Mucosa of descending colon (tissue), 3 donors: ENCODE results near the gene KLHDC4. TPM values are rescaled to one million over a fixed set of nuclear protein-coding genes. Genes with fewer than 3 reads are reported as not detected.

Source experiments
- ATAC-seq: fragments of 200-7000 bp; cut with Tn5 transposase; one replicate; pipeline ENCODE4 v1.9.1; 2020; ENCODE audit warnings: mild to moderate bottlenecking, moderate library complexity
- DNase-seq, 3 donors: peaks; one replicate each; pipeline ENCODE4 v3.0.0-alpha.2; 2020
- H3K36me3 ChIP-seq: fragments of 200-600 bp; one replicate; pipeline ENCODE4 v1.8.0; 2021; ENCODE audit warnings: low read depth, mild to moderate bottlenecking
- H3K4me1 ChIP-seq: fragments of 200-600 bp; one replicate; pipeline ENCODE4 v1.8.0; 2021; ENCODE audit warnings: low read depth, mild to moderate bottlenecking
- H3K4me3 ChIP-seq: fragments of 200-600 bp; one replicate; pipeline ENCODE4 v1.8.0; 2021; ENCODE audit warnings: mild to moderate bottlenecking
- H3K9me3 ChIP-seq: fragments of 200-600 bp; one replicate; pipeline ENCODE4 v1.8.0; 2021; ENCODE audit warnings: mild to moderate bottlenecking
- intact Hi-C, 2 donors: fragments of 100-400 bp; cut with DNase I in 1 of 2; cut with micrococcal nuclease in 1 of 2; formaldehyde crosslinking; loops; one replicate each; pipeline versions ENCODE4 v1.11.0 to v1.11.1; 2022; cut with DNase I, micrococcal nuclease
- total RNA-seq, 3 donors: library from RNA; stranded (reverse); fragmentation: NEBNext Ultra II Directional in 2 of 3; extraction: Animal tissue kit (Norgen Biotek cat#: 25700) in 2 of 3; gene quantifications; one replicate each; pipeline versions ENCODE4 v1.2.1 to v1.2.4, GENCODE V29; 2021 to 2023
- TF ChIP-seq, protein P1 (sequence below): fragments of 200-600 bp; IDR thresholded peaks from one replicate; pipeline ENCODE4 v1.8.0; 2022; ENCODE audit warnings: antibody characterized with exemption, mild to moderate bottlenecking
- donor health status: DM: no; HTN: no; CAD: no; lungs with moderate emphysema.
- donor health status: DM: no; HTN: no; CAD: no.
- donor health status: DM: no; HTN: yes; CAD: no.

Gene KLHDC4
- total RNA-seq, 3 donors from 2014 or later = 41.6 to 67.7 (median 46.4) TPM

- Histone ChIP-seq H3K4me3 (peak overlapping the region; percentile 85), H3K36me3 (no peaks in the 10 kb centered on the region), H3K9me3 (no peaks in the 10 kb centered on the region), H3K4me1 (peaks cover 12% of the 10 kb centered on the region)
- no peak for ATAC-seq
- intact Hi-C loops = no loop called here
- DNase-seq = peak in 1 of 3 donors; percentile 55
- TF ChIP-seq, protein P1, sequence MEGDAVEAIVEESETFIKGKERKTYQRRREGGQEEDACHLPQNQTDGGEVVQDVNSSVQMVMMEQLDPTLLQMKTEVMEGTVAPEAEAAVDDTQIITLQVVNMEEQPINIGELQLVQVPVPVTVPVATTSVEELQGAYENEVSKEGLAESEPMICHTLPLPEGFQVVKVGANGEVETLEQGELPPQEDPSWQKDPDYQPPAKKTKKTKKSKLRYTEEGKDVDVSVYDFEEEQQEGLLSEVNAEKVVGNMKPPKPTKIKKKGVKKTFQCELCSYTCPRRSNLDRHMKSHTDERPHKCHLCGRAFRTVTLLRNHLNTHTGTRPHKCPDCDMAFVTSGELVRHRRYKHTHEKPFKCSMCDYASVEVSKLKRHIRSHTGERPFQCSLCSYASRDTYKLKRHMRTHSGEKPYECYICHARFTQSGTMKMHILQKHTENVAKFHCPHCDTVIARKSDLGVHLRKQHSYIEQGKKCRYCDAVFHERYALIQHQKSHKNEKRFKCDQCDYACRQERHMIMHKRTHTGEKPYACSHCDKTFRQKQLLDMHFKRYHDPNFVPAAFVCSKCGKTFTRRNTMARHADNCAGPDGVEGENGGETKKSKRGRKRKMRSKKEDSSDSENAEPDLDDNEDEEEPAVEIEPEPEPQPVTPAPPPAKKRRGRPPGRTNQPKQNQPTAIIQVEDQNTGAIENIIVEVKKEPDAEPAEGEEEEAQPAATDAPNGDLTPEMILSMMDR = no peak
These were observed 655 bp upstream of the KLHDC4 start for GRCh38 chr16:87766485-87766797.

GRCh38 chr16:87765473-87765775, 362 bp downstream of the KLHDC4 start:
- TF ChIP-seq, protein P1 = no peak
- Histone ChIP-seq H3K4me3 (peak overlapping the region; percentile 85), H3K9me3 (no peaks in the 10 kb centered on the region), H3K36me3 (no peaks in the 10 kb centered on the region), H3K4me1 (peaks cover 12% of the 10 kb centered on the region)
- intact Hi-C loops = no loop called here
- peak; percentile 19 for ATAC-seq
- DNase-seq = no peak

DNA sequence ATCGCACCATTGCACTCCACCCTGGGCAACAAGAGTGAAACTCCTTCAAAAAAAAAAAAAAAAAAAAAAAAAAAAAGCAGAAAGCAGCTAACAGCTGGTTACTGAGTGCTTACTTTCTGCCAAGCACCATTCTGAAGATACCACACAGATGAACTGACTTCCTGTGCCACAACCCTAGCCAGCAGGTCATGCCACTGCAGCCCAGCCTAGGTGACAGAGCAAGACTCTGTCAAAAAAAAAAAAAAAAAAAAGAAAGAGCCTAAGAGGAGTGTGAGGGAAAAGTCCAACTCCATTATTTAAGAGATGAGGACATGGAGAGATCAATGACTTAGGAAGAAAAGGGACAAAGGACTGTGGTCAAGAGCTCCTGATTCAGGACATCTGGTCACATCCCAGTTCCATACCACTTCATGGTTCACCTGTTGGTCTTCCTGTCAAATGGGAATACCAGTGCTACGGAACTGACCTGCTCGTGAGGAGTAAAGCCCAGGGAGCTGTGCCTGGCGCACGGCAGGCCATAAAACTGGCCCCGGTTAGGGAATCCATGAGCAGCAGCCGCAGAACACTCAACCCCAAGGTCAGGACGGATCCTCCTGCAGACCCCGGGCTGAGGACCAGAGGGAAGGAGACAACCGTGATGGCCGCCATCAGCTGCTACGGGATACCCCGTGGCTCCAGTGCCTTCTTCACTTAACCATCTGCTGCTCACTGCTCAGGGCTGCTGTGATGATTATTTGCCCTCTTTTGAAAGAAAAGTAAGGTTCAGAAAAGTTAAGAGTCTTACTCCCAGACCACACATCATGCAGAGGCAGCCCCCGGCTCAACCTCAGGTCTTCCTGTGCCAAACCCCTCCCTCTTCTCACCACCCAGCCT, 950 bp downstream of the KLHDC4 start:
- no peaks in the 10 kb centered on the region for H3K36me3 ChIP-seq
- TF ChIP-seq, protein P1 = no peak
- no peak for ATAC-seq
- H3K9me3 ChIP-seq = no peaks in the 10 kb centered on the region
- DNase-seq = no peak
- intact Hi-C loops = no loop called here
- peak overlapping the region; percentile 85 for H3K4me3 ChIP-seq
- peaks cover 12% of the 10 kb centered on the region for H3K4me1 ChIP-seq

- TF ChIP-seq, protein P1 = no peak
- Histone ChIP-seq H3K9me3 (no peaks in the 10 kb centered on the region), H3K4me3 (no peak overlapping the region), H3K4me1 (peaks cover 12% of the 10 kb centered on the region), H3K36me3 (no peaks in the 10 kb centered on the region)
- ATAC-seq (peak; percentile 84), DNase-seq (peak in 2 of 3 donors; percentile 25 to 69)
- intact Hi-C loops = no loop called here
These were observed 3.2 kb downstream of the KLHDC4 start for GRCh38 chr16:87762620-87763019.

DNA sequence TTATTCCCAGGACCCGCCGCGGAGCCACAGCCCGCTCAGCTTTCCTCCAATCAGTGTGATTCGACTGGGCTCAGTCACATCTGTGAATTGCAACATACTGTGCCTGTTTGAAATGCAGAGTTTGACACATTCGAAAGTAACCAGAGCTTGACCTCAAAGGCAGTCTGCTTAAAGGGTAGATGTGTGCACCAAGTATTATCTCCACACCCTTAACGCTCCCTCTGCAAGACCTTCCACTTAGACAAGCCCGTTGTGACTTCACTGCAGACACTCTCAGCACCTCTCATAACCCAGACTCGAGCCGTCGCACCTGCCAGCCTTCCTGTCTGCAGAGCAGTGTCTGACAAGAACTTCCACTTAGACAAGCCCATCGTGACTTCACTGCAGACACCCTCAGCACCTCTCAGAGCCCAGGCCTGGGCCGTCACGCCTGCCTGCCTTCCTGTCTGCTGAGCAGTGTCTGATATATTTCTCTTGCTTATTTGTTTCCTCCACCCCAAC, 3.7 kb downstream of the KLHDC4 start:
- DNase-seq (no peak), ATAC-seq (peak; percentile 26)
- TF ChIP-seq, protein P1 = no peak
- no peaks in the 10 kb centered on the region for H3K9me3 ChIP-seq
- H3K4me3 ChIP-seq = no peak overlapping the region
- no peaks in the 10 kb centered on the region for H3K36me3 ChIP-seq
- H3K4me1 ChIP-seq = peaks cover 12% of the 10 kb centered on the region
- intact Hi-C loops = no loop called here
